Epithelial cell of esophagus (primary cell): ENCODE data around the gene PLAGL1.

Experiments used
- DNase-seq: peaks from one replicate; pipeline ENCODE4 v3.0.0; 2010; ENCODE audit warnings: low read depth
- H3K4me3 ChIP-seq: 2 replicates; pipeline ENCODE4 v1.5.1; 2011; ENCODE audit warnings: mild to moderate bottlenecking, low read length, control low read depth
- TF ChIP-seq, protein P1 (sequence below): IDR thresholded peaks from 2 replicates; pipeline ENCODE4 v1.5.1; 2011; ENCODE audit warnings: low read depth, mild to moderate bottlenecking, low read length, control low read depth, inconsistent platforms; ENCODE audit not compliant: insufficient read depth; ENCODE audit errors: missing control alignments

PLAGL1 gene

GRCh38 chr6:143939364-143939763, 68.7 kb downstream of the PLAGL1 start:
- TF ChIP-seq, protein P1, sequence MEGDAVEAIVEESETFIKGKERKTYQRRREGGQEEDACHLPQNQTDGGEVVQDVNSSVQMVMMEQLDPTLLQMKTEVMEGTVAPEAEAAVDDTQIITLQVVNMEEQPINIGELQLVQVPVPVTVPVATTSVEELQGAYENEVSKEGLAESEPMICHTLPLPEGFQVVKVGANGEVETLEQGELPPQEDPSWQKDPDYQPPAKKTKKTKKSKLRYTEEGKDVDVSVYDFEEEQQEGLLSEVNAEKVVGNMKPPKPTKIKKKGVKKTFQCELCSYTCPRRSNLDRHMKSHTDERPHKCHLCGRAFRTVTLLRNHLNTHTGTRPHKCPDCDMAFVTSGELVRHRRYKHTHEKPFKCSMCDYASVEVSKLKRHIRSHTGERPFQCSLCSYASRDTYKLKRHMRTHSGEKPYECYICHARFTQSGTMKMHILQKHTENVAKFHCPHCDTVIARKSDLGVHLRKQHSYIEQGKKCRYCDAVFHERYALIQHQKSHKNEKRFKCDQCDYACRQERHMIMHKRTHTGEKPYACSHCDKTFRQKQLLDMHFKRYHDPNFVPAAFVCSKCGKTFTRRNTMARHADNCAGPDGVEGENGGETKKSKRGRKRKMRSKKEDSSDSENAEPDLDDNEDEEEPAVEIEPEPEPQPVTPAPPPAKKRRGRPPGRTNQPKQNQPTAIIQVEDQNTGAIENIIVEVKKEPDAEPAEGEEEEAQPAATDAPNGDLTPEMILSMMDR: no peak

DNA sequence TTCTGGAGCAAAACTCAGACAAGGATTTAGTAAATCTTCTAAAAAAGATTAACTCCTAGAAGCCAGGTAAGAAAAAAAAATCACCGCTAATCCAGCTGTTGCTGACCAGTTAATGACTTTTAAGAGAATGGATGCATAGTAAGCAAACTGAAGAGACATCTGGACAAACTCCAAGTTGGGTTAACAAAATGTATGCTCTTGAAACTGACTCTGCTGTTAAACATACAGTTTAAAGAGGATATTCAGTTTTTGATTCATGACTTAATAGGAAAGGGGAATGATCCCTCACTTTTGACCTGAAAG, 70.4 kb downstream of the PLAGL1 start:
- DNase-seq: no peak
- TF ChIP-seq, protein P1: no peak
- no peak overlapping the region for H3K4me3 ChIP-seq

More at GRCh38 chr6:143939364-143939763, 68.7 kb downstream of the PLAGL1 start:
- H3K4me3 ChIP-seq: no peak overlapping the region
- no peak for DNase-seq

- H3K4me3 ChIP-seq: no peak overlapping the region
- TF ChIP-seq, protein P1: no peak
- DNase-seq: no peak
These were observed 71.0 kb downstream of the PLAGL1 start for GRCh38 chr6:143936778-143937667.

GRCh38 chr6:143936347-143936746, 71.7 kb downstream of the PLAGL1 start:
- DNase-seq: no peak
- TF ChIP-seq, protein P1: no peak
- no peak overlapping the region for H3K4me3 ChIP-seq

DNA sequence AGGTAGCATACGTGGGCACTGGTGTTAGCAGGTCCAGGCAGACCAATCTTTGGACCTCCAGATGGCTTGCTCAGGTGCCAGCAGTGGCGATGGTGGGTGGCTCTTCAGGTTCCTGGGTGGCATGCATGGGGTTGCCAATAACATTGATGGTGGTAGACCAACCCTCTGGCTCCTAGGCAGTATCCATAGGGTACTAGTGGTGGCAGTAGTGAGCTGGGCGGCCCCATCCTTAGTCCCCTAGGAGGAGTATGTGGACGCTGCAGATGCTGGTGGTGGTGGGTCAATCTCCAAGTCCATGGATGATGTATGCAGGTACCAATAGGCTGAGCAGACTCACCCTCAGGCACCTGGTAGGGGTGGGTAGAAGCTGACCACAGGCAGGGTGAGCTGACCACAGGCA, 73.2 kb downstream of the PLAGL1 start:
- H3K4me3 ChIP-seq: no peak overlapping the region
- DNase-seq: no peak
- TF ChIP-seq, protein P1: no peak

DNA sequence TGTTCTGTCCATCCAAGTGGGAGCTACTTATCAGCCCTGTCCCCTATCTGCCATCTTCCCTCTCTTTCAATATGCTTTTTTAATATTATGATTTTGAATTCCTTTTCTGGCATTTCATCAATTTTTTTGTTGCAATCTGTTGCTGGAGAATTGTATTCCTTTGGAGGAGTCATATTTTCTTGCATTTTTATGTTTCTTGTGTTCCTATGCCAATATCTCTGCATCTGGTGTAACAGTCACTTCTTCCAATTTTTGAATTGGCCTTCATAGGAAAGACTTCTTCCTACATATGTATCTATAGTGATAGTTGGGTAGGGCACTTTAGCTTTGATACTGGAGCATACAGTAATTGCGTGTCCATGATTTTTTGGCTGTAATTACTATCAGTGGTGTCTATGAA, 73.7 kb downstream of the PLAGL1 start:
- no peak overlapping the region for H3K4me3 ChIP-seq
- TF ChIP-seq, protein P1: no peak
- DNase-seq: no peak

DNA sequence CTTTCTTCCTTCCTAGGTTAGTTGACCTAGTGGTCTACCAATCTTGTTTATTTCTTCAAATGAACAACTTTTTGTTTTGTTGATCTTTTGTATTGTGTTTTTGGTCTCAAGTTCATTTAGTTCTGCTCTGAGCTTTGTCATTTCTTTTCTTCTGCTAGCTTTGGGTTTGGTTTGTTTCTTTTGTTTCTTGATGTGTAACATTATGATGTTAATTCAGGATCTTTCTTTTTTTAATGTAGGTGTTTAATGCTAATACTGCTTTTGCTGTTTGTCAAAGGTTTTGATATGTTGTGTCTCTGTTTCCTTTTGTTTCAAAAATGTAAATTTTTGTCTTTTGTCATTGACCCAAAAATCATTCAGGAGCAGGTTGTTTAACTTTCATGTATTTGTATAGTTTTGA, 78.1 kb downstream of the PLAGL1 start:
- DNase-seq: no peak
- TF ChIP-seq, protein P1: no peak
- no peak overlapping the region for H3K4me3 ChIP-seq
